ENCODE results near the gene ERBB4. TPM values are rescaled to one million over a fixed set of nuclear protein-coding genes. Genes with fewer than 3 reads are reported as not detected.

Gene ERBB4
- total RNA-seq, 1 donor from 2014 or later, result 10.2 TPM

DNA sequence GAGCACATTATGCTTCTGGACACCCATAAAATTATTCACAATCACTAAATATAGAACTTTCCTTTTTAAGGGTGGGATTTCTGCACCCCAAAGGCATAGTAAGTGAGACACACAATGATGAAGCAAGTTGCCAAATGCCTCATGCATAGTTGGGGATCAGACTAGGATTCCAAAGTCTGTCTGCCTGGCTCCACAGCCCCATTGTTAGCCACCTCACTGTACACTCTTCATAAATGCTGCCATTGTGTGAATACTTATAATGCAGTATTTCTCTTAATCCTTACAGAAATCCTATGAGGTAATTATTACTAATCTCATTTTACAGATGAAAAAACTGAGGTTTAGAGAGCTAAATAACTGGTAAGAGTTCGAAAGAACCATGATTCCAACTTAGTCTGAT lies 738.6 kb downstream of the ERBB4 start:
- no peaks in the 10 kb centered on the region for H3K27me3 Mint-ChIP-seq (ENCODE audit: low read depth)
- no peak for DNase-seq (ENCODE audit: low read depth, low spot score)
- TF ChIP-seq, protein P1, sequence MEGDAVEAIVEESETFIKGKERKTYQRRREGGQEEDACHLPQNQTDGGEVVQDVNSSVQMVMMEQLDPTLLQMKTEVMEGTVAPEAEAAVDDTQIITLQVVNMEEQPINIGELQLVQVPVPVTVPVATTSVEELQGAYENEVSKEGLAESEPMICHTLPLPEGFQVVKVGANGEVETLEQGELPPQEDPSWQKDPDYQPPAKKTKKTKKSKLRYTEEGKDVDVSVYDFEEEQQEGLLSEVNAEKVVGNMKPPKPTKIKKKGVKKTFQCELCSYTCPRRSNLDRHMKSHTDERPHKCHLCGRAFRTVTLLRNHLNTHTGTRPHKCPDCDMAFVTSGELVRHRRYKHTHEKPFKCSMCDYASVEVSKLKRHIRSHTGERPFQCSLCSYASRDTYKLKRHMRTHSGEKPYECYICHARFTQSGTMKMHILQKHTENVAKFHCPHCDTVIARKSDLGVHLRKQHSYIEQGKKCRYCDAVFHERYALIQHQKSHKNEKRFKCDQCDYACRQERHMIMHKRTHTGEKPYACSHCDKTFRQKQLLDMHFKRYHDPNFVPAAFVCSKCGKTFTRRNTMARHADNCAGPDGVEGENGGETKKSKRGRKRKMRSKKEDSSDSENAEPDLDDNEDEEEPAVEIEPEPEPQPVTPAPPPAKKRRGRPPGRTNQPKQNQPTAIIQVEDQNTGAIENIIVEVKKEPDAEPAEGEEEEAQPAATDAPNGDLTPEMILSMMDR (conservative IDR thresholded peaks at IDR 0.05), result no peak
- no peak overlapping the region for H3K4me3 Mint-ChIP-seq
- H3K27ac Mint-ChIP-seq (ENCODE audit: unreplicated experiment), result no peak overlapping the region
- H3K36me3 Mint-ChIP-seq (ENCODE audit: low read depth), result no peaks in the 10 kb centered on the region
- no peaks in the 10 kb centered on the region for H3K4me1 Mint-ChIP-seq
- peaks cover 2% of the 10 kb centered on the region for H3K9me3 Mint-ChIP-seq

DNA sequence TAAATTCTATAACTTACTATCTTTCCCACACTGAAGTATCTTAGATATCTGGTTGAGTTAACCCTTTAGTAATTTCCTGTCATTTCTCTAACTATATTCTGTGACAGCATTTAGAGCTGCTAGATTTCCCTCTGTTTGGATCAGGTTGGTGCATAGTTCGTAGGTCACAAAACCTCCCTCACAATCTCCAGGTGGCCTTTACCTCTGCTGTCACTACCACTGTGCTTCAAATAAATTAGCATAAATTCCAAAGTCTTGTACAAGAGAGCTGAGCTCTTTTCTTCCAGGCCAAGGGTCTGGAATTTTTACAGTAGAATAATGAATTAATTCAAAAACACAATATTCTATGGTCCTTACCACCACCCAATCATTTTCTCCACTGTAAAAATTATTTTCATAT lies 739.7 kb downstream of the ERBB4 start:
- peaks cover 5% of the 10 kb centered on the region for H3K4me1 Mint-ChIP-seq
- peaks cover under 1% of the 10 kb centered on the region for H3K9me3 Mint-ChIP-seq
- TF ChIP-seq, protein P1 (conservative IDR thresholded peaks at IDR 0.05), result no peak
- no peak overlapping the region for H3K4me3 Mint-ChIP-seq
- DNase-seq (ENCODE audit: low read depth, low spot score), result no peak
- H3K36me3 Mint-ChIP-seq (ENCODE audit: low read depth), result no peaks in the 10 kb centered on the region
- H3K27me3 Mint-ChIP-seq (ENCODE audit: low read depth), result no peaks in the 10 kb centered on the region
- no peak overlapping the region for H3K27ac Mint-ChIP-seq (ENCODE audit: unreplicated experiment)

DNA sequence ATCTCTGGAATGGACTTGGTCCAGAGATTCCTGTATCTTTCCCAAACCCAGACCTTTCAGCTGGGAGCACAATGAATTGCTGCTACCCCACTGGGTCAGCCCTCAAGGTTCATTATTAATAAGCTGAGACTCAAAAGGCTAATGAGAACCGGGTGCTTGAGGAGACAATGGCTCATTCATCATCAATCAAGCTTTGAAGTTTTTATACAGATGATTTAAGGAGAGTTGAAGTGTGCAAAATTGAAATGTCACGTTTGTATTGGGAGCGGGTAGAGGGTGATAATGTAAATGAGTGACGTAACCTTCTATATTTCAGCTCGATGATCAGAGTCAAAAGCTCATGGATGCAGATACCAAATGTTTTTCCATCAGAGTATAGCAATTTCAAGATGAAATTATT lies 744.9 kb downstream of the ERBB4 start:
- no peak overlapping the region for H3K4me3 Mint-ChIP-seq
- TF ChIP-seq, protein P1 (conservative IDR thresholded peaks at IDR 0.05), result no peak
- no peak for DNase-seq (ENCODE audit: low read depth, low spot score)
- peaks cover 11% of the 10 kb centered on the region for H3K4me1 Mint-ChIP-seq
- peaks cover 2% of the 10 kb centered on the region for H3K9me3 Mint-ChIP-seq
- H3K27ac Mint-ChIP-seq (ENCODE audit: unreplicated experiment), result no peak overlapping the region
- H3K27me3 Mint-ChIP-seq (ENCODE audit: low read depth), result no peaks in the 10 kb centered on the region
- H3K36me3 Mint-ChIP-seq (ENCODE audit: low read depth), result no peaks in the 10 kb centered on the region

DNA sequence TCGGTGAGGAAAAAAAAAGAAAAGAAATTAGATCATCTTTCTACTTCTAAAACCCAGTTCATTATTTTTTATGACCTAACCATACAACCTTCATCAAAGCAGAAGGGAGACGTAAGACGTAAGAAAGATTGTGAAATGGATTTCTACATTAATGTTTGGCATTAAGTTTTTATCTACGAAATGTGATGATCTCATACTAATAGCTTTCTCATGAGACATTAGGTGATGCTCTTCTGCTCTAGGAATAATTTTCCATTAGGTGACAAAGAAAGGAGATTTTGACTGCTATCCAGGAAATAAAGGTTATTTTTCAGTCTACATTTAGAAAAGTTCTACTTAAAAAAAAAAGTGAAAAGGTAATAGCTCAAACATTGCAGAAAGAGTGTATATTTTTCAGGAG lies 748.6 kb downstream of the ERBB4 start:
- no peak overlapping the region for H3K27ac Mint-ChIP-seq (ENCODE audit: unreplicated experiment)
- no peak for DNase-seq (ENCODE audit: low read depth, low spot score)
- peaks cover 2% of the 10 kb centered on the region for H3K9me3 Mint-ChIP-seq
- TF ChIP-seq, protein P1 (conservative IDR thresholded peaks at IDR 0.05), result no peak
- H3K4me3 Mint-ChIP-seq, result no peak overlapping the region
- H3K36me3 Mint-ChIP-seq (ENCODE audit: low read depth), result no peaks in the 10 kb centered on the region
- H3K4me1 Mint-ChIP-seq, result peaks cover 11% of the 10 kb centered on the region
- no peaks in the 10 kb centered on the region for H3K27me3 Mint-ChIP-seq (ENCODE audit: low read depth)

DNA sequence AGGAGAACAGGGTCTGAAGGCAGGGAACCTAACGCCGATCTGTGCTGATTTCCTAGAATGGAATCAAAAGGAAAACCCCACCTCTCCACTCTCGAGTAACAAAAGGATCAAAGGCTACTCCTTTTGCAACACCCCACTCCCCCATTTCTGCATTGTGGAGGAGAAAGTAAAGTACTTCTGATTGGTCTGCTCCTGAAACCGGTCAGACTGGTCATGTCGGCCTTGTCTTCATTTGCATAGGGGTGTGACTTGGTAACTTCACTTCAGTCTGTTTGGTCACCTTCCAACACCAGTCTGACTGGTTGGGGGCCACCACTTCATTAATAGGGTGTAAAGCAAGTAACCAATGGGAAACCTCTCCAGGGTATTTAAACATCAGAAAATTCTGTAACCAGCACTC lies 771.9 kb downstream of the ERBB4 start:
- Mint-ChIP-seq H3K4me1 (peaks cover 18% of the 10 kb centered on the region), H3K9me3 (peaks cover 11% of the 10 kb centered on the region), H3K36me3 (ENCODE audit: low read depth) (peaks cover 11% of the 10 kb centered on the region), H3K4me3 (no peak overlapping the region), H3K27ac (ENCODE audit: unreplicated experiment) (no peak overlapping the region), H3K27me3 (ENCODE audit: low read depth) (no peaks in the 10 kb centered on the region)
- TF ChIP-seq, protein P1 (conservative IDR thresholded peaks at IDR 0.05), result no peak
- no peak for DNase-seq (ENCODE audit: low read depth, low spot score)

DNA sequence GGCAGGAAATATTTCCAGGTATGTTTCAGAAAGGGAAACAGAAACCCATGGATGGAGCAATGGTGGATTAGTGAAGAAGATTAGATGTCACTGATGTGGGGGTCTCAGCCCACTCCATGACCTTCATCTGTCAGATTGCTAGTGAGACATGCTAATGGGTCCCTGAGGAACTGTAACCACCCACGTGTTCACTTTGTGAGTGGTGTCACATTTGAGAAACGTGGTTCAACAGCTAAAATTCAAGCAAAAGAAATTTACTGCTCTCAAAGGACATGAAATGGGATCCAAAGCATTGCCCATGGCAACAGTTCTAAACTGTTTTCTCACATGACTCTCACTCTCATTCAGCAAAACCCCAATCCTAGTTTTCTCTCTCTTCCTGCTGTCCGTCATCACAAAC lies 776.1 kb downstream of the ERBB4 start:
- H3K27me3 Mint-ChIP-seq (ENCODE audit: low read depth), result no peaks in the 10 kb centered on the region
- TF ChIP-seq, protein P1 (conservative IDR thresholded peaks at IDR 0.05), result no peak
- H3K4me3 Mint-ChIP-seq, result no peak overlapping the region
- H3K27ac Mint-ChIP-seq (ENCODE audit: unreplicated experiment), result peak overlapping the region; percentile 63
- peaks cover 2% of the 10 kb centered on the region for H3K36me3 Mint-ChIP-seq (ENCODE audit: low read depth)
- DNase-seq (ENCODE audit: low read depth, low spot score), result no peak
- peaks cover 18% of the 10 kb centered on the region for H3K4me1 Mint-ChIP-seq
- H3K9me3 Mint-ChIP-seq, result peaks cover 2% of the 10 kb centered on the region
